SK-N-SH (cell line): ENCODE results near the gene DOCK10. TPM values are rescaled to one million over a fixed set of nuclear protein-coding genes. Genes with fewer than 3 reads are reported as not detected.
A peak's percentile ranks its signal among the peaks of the same experiment; 100 is the strongest.

Source experiments
- CTCF ChIA-PET: fragments of 300-600, 350-600 bp; formaldehyde crosslinking; extraction: SDS; loops from one replicate; lab custom pipeline; 2021; lab: Yijun Ruan, JAX
- POLR2A ChIA-PET: fragments of 350-600 bp; sonication (Branson Sonifier 250); formaldehyde crosslinking; extraction: SDS; loops from one replicate; lab custom pipeline; 2020; ENCODE audit warnings: antibody characterized with exemption, inconsistent platforms; lab: Yijun Ruan, JAX
- DNase-seq: peaks from one replicate; pipeline ENCODE4 v3.0.0; 2012
- H2AFZ ChIP-seq: fragments of 200-600 bp; sonication (generic); 2 replicates; pipeline ENCODE4 v1.8.1; 2016; ENCODE audit warnings: antibody characterized with exemption, mild to moderate bottlenecking, low read depth
- H3F3A ChIP-seq: fragments of 200-600 bp; sonication (generic); replicated peaks from 2 replicates; pipeline ENCODE3; 2016; ENCODE audit warnings: antibody characterized with exemption, mild to moderate bottlenecking; ENCODE audit not compliant: insufficient read depth
- H3K27ac ChIP-seq, 2 experiments: fragments of 200-500 bp in 1 of 2; fragments of 200-600 bp in 1 of 2; sonication (Bioruptor generic) in 1 of 2; sonication (generic), shearing (Covaris generic) in 1 of 2; 2 replicates each; pipeline versions ENCODE4 v1.5.1 to v1.6.1; 2014 to 2016; ENCODE audit warnings: low read depth in 2 of 2, inconsistent platforms in 1 of 2, low read length in 1 of 2, mild to moderate bottlenecking in 1 of 2, mixed read lengths in 1 of 2
- H3K27me3 ChIP-seq: fragments of 200-600 bp; sonication (generic), shearing (Covaris generic); 2 replicates; pipeline ENCODE4 v1.6.1; 2016; ENCODE audit warnings: mixed run types; ENCODE audit not compliant: insufficient read depth
- H3K36me3 ChIP-seq, 2 experiments: fragments of 200-500 bp in 1 of 2; fragments of 200-600 bp in 1 of 2; sonication (Bioruptor generic) in 1 of 2; sonication (generic) in 1 of 2; replicated peaks in 1 of 2; 2 replicates each; pipeline versions ENCODE3 to v1.5.1; 2014 to 2016; ENCODE audit warnings: low read length in 1 of 2, mild to moderate bottlenecking in 1 of 2; ENCODE audit not compliant: insufficient read depth in 2 of 2, control insufficient read depth in 1 of 2
- H3K4me1 ChIP-seq, 2 experiments: fragments of 200-500 bp in 1 of 2; fragments of 200-600 bp in 1 of 2; sonication (Bioruptor generic) in 1 of 2; sonication (generic), shearing (Covaris generic) in 1 of 2; 2 replicates each; pipeline versions ENCODE4 v1.5.1 to v1.6.1; 2014 to 2016; ENCODE audit warnings: low read depth in 1 of 2, low read length in 1 of 2, mixed run types in 1 of 2; ENCODE audit not compliant: insufficient read depth in 2 of 2, control insufficient read depth in 1 of 2
- H3K4me2 ChIP-seq: fragments of 200-600 bp; sonication (generic), shearing (Covaris generic); 2 replicates; pipeline ENCODE4 v1.6.1; 2017; ENCODE audit warnings: mixed run types
- H3K4me3 ChIP-seq, 2 experiments: fragments of 200-500 bp in 1 of 2; fragments of 200-600 bp in 1 of 2; sonication (Bioruptor generic) in 1 of 2; sonication (generic), shearing (Covaris generic) in 1 of 2; 2 replicates each; pipeline versions ENCODE4 v1.5.1 to v1.8.1; 2014 to 2016; ENCODE audit warnings: low read depth in 2 of 2, inconsistent platforms in 1 of 2, low read length in 1 of 2, mild to moderate bottlenecking in 1 of 2, mixed read lengths in 1 of 2, moderate library complexity in 1 of 2
- H3K79me2 ChIP-seq: fragments of 200-600 bp; sonication (generic); 2 replicates; pipeline ENCODE4 v1.8.1; 2017; ENCODE audit warnings: mild to moderate bottlenecking; ENCODE audit not compliant: insufficient read depth
- H3K9ac ChIP-seq: fragments of 200-600 bp; sonication (generic); 2 replicates; pipeline ENCODE4 v1.6.1; 2017; ENCODE audit warnings: mixed run types
- H3K9me2 ChIP-seq: fragments of 200-600 bp; sonication (generic); 2 replicates; pipeline ENCODE4 v1.6.1; 2017; ENCODE audit warnings: mixed run types
- H3K9me3 ChIP-seq: fragments of 200-600 bp; sonication (generic); 2 replicates; pipeline ENCODE4 v1.6.1; 2017; ENCODE audit warnings: mixed run types, mild to moderate bottlenecking, moderate library complexity
- H4K20me1 ChIP-seq: fragments of 200-600 bp; sonication (generic); 2 replicates; pipeline ENCODE4 v1.6.1; 2017; ENCODE audit warnings: mild to moderate bottlenecking, mixed run types; ENCODE audit not compliant: insufficient read depth
- EP300 ChIP-seq, 2 experiments: IDR thresholded peaks; 2 replicates each; pipeline versions ENCODE4 v1.4.0 to v1.6.1; 2012; ENCODE audit warnings: borderline replicate concordance in 1 of 2, low read depth in 1 of 2, low read length in 1 of 2
- FOSL2 ChIP-seq: IDR thresholded peaks from 2 replicates; pipeline ENCODE4 v1.4.0; 2012; ENCODE audit warnings: low read depth, mild to moderate bottlenecking, moderate library complexity, borderline replicate concordance
- FOXJ3 ChIP-seq: sonication (generic); formaldehyde crosslinking; IDR thresholded peaks from 2 replicates; pipeline ENCODE4 v1.5.1; 2020; ENCODE audit warnings: mild to moderate bottlenecking, missing genetic modification reagents
- GATA2 ChIP-seq: sonication (generic); formaldehyde crosslinking; IDR thresholded peaks from 2 replicates; pipeline ENCODE4 v1.5.0; 2020; ENCODE audit warnings: mild to moderate bottlenecking, missing genetic modification reagents
- NRF1 ChIP-seq: IDR thresholded peaks from 2 replicates; pipeline ENCODE4 v1.6.1; 2012; ENCODE audit warnings: low read depth, mild to moderate bottlenecking, low read length
- PBX3 ChIP-seq: IDR thresholded peaks from 2 replicates; pipeline ENCODE4; 2012
- RXRA ChIP-seq: IDR thresholded peaks from 2 replicates; pipeline ENCODE4 v1.4.0; 2012; ENCODE audit warnings: low read depth, mild to moderate bottlenecking, borderline replicate concordance
- SIN3A ChIP-seq: IDR thresholded peaks from 2 replicates; pipeline ENCODE4 v1.6.1; 2012; ENCODE audit warnings: low read depth, mild to moderate bottlenecking, low read length, moderate library complexity, borderline replicate concordance
- SMC3 ChIP-seq: IDR thresholded peaks from 2 replicates; pipeline ENCODE4 v1.6.1; 2012; ENCODE audit warnings: low read depth, low read length, improper control_type of control experiment
- ZBTB33 ChIP-seq: IDR thresholded peaks from 2 replicates; pipeline ENCODE4 v1.4.0; 2012; ENCODE audit warnings: low read depth, borderline replicate concordance
- WGBS: methylation state at CpG from one replicate; pipeline ENCODE4 v1.1.6; 2017; ENCODE audit warnings: low lambda C conversion rate; 5-methylcytosine and 5-hydroxymethylcytosine counted together
- polyA plus RNA-seq, 3 experiments: library from polyadenylated mRNA; depleted of rRNA; stranded (reverse); fragments of >200 nt; gene quantifications; 2 replicates each; pipeline ENCODE4 v1.2.3, GENCODE V29; 2012

DOCK10 gene
- polyA plus RNA-seq, 1 of the 3 experiments (the other 2 are of a cell fraction) = 24.1 TPM

GRCh38 chr2:224831530-224831929, 210.7 kb downstream of the DOCK10 start:
- CTCF ChIA-PET = interaction anchor here (0.8 to 1.5 kb wide), 3 partner anchors 22 to 170 kb away, joined by 3 to 5 read pairs (median 4); no protein-coding TSS in a partner anchor
- H3K4me2 ChIP-seq = no peak overlapping the region
- peaks cover 9 to 69% of the 10 kb centered on the region in 2 experiments for H3K36me3 ChIP-seq
- peak overlapping the region in 1 of 2 experiments; percentile 39; a peak in 1 of 4 replicates for H3K27ac ChIP-seq
- H3K4me3 ChIP-seq = no peak overlapping the region
- POLR2A ChIA-PET = no interaction called here
- H3K9me3 ChIP-seq = no peaks in the 10 kb centered on the region
- H3K9me2 ChIP-seq = no peaks in the 10 kb centered on the region
- no peaks in the 10 kb centered on the region for H3K27me3 ChIP-seq
- H4K20me1 ChIP-seq = no peaks in the 10 kb centered on the region
- no peak overlapping the region for H3K9ac ChIP-seq
- no peak for TF ChIP-seq ZBTB33
- 0 out of 2 replicates have a peak, but pooled peaks have one; percentile 10 for TF ChIP-seq GATA2 (CRISPR knock-in tag)
- peak in 1 of 2 experiments; percentile 54; a peak in 1 of 4 replicates for TF ChIP-seq EP300 (IDR thresholded peaks at IDR 0.05; ENCODE audit: borderline replicate concordance in 1 of 2, low read depth in 1 of 2, low read length in 1 of 2)
- TF ChIP-seq SMC3 = no peak
- TF ChIP-seq, all 33 proteins: peak for 2
- H2AFZ ChIP-seq = no peak overlapping the region
- peak; percentile 12 for DNase-seq
- no peaks in the 10 kb centered on the region for H3K79me2 ChIP-seq
- peaks cover 7% of the 10 kb centered on the region for H3F3A ChIP-seq
- 18% methylated on average over 1 of the region's 2 CpGs for WGBS
- H3K4me1 ChIP-seq = peaks cover 0 to 8% of the 10 kb centered on the region in 2 experiments; a peak in 2 of 4 replicates

GRCh38 chr2:224820283-224820991, 221.8 kb downstream of the DOCK10 start:
- Histone ChIP-seq H3K27ac (no peak overlapping the region), H3K27me3 (no peaks in the 10 kb centered on the region), H3K36me3 (peaks cover 0 to 59% of the 10 kb centered on the region in 2 experiments), H3F3A (peaks cover 17% of the 10 kb centered on the region), H3K4me3 (no peak overlapping the region), H3K9ac (no peak overlapping the region), H2AFZ (no peak overlapping the region), H3K4me2 (no peak overlapping the region), H3K79me2 (no peaks in the 10 kb centered on the region), H3K9me2 (no peaks in the 10 kb centered on the region), H3K4me1 (peaks cover 0 to 11% of the 10 kb centered on the region in 2 experiments; a peak in 1 of 4 replicates), H4K20me1 (no peaks in the 10 kb centered on the region), H3K9me3 (peaks cover 6% of the 10 kb centered on the region; the same call in 1 of the 2 replicates)
- ChIA-PET CTCF (interaction anchor here (1.1 kb wide), 1 partner anchor 21 kb away, joined by 3 read pairs; no protein-coding TSS in a partner anchor), POLR2A (no interaction called here)
- TF ChIP-seq SIN3A = no peak
- no peak for TF ChIP-seq FOXJ3 (CRISPR knock-in tag)
- TF ChIP-seq ZBTB33 = no peak
- no peak for TF ChIP-seq FOSL2
- no peak for TF ChIP-seq PBX3
- TF ChIP-seq RXRA = no peak
- no peak for TF ChIP-seq NRF1
- no peak for DNase-seq
- WGBS = 90% methylated on average over 7 of the region's 7 CpGs
